Subcutaneous adipose tissue (tissue), 4 donors: ENCODE results near the gene WWOX. TPM values are rescaled to one million over a fixed set of nuclear protein-coding genes. Genes with fewer than 3 reads are reported as not detected.

Source experiments
- total RNA-seq, 4 donors: library from RNA; depleted of rRNA; stranded (reverse); fragments of >200 nt; gene quantifications; one replicate each; pipeline ENCODE4 v1.1.0, GENCODE V29; 2016
- TF ChIP-seq, protein P1 (sequence below): fragments of 450-650 bp; IDR thresholded peaks from one replicate; pipeline ENCODE4 v1.5.1; 2016; ENCODE audit warnings: low read depth, mild to moderate bottlenecking, control low read depth, antibody characterized with exemption, moderate library complexity

Gene WWOX
- total RNA-seq, 4 donors from 2014 or later, result 31.4 to 67.8 (median 46.0) TPM

DNA sequence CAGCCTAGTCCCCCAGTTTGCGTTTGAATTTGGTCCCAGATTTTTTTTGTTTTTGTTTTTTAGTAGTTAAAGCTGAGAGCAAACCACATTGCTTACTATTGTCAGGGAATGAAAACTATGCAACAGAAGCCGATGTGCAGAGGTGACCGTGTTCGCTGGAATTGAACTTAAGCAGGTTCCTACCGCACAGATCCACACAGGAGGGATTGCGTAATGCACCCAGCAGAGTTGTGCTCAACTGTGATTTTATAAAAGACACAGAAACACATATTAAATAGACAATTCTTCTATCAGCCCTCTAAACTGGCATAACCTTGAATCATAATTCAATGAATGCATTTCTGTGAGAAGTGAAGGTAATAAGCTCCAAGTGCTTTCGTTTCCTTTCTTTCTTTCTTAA is 443.0 kb downstream of the WWOX start:
- TF ChIP-seq, protein P1, sequence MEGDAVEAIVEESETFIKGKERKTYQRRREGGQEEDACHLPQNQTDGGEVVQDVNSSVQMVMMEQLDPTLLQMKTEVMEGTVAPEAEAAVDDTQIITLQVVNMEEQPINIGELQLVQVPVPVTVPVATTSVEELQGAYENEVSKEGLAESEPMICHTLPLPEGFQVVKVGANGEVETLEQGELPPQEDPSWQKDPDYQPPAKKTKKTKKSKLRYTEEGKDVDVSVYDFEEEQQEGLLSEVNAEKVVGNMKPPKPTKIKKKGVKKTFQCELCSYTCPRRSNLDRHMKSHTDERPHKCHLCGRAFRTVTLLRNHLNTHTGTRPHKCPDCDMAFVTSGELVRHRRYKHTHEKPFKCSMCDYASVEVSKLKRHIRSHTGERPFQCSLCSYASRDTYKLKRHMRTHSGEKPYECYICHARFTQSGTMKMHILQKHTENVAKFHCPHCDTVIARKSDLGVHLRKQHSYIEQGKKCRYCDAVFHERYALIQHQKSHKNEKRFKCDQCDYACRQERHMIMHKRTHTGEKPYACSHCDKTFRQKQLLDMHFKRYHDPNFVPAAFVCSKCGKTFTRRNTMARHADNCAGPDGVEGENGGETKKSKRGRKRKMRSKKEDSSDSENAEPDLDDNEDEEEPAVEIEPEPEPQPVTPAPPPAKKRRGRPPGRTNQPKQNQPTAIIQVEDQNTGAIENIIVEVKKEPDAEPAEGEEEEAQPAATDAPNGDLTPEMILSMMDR, result no peak

DNA sequence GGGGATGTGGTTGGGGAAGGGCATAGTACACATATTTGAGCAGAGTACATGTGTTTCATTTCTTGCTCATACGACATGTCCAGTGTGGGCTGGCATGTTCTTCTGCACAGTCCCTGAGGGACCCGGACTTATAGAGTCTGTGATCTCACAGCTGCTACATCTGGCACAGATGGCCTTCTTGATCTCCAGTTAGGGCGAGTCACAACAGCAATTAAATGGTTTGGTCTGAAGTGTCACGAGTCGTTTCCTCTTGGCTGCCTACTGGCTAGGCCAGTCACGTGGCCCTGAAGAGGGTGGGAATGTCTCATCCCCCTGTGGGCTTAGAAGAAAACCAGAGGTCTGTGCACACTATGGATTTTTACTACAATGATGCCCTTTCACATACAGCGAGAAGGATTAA is 443.6 kb downstream of the WWOX start:
- TF ChIP-seq, protein P1, result no peak

GRCh38 chr16:78549366-78549765 is 449.9 kb downstream of the WWOX start:
- TF ChIP-seq, protein P1, result no peak

DNA sequence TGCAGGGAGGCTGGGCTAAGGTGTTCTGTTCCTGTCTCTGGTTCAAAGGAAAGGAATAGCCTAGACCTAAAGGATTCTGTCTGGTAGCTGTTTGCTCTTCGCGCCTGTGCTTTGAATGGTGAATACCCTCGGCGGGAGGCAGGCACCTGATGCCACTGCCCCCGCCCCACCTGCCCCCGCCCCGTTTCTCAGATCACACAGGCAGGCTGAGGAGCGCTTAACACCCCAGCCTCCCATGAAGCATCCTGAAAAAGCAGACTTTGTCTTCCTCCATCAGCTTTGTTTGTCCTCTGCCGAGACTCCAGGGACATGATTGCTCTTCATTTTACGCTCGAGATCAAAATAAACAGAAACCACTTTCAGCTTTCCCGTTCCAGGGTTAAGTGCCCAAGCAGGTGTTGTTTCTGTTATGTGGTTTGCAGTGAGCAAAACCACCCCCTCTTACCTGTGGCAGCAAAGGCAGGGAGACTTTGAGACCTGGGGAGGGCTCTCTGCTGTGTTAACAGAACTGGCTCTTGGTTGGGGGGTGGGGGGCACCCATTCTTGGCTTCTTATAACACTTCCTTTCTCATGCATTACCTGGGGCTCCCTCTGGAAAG is 452.1 kb downstream of the WWOX start:
- TF ChIP-seq, protein P1, result no peak

GRCh38 chr16:78552106-78552675 is 452.7 kb downstream of the WWOX start:
- TF ChIP-seq, protein P1, result no peak

- TF ChIP-seq, protein P1, result no peak
These were observed 453.3 kb downstream of the WWOX start for GRCh38 chr16:78552716-78553115.

GRCh38 chr16:78553268-78554039 is 454.0 kb downstream of the WWOX start:
- TF ChIP-seq, protein P1, result no peak
